Keratinocyte (primary cell): ENCODE data around the gene HPCAL4. TPM values are rescaled to one million over a fixed set of nuclear protein-coding genes. Genes with fewer than 3 reads are reported as not detected.

ENCODE experiments used
- DNase-seq: peaks from one replicate; pipeline ENCODE4 v3.0.0-alpha.2; 2011; ENCODE audit warnings: low read depth, missing footprints, low spot score
- FAIRE-seq: peaks from 2 replicates; lab custom pipeline; 2011; peaks lifted over from hg19 to GRCh38; lab: Jason Lieb, UNC
- H2AFZ ChIP-seq: 2 replicates; pipeline ENCODE4 v1.6.0; 2012; ENCODE audit warnings: low read length, control low read depth, inconsistent platforms; ENCODE audit not compliant: control insufficient read depth
- H3K27ac ChIP-seq: 2 replicates; pipeline ENCODE4 v1.5.1; 2011; ENCODE audit warnings: low read length; ENCODE audit not compliant: control insufficient read depth, insufficient read depth
- H3K27me3 ChIP-seq: 3 replicates; pipeline ENCODE4 v1.6.0; 2011; ENCODE audit warnings: low read length; ENCODE audit not compliant: control insufficient read depth, insufficient read depth; ENCODE audit errors: extremely low read depth
- H3K36me3 ChIP-seq, 2 experiments: 2 replicates in 1 of 2; 3 replicates in 1 of 2; pipeline ENCODE4 v1.5.1; 2011; ENCODE audit warnings: low read length in 2 of 2, mild to moderate bottlenecking in 1 of 2; ENCODE audit not compliant: control insufficient read depth in 2 of 2, insufficient read depth in 2 of 2; ENCODE audit errors: extremely low read depth in 1 of 2
- H3K4me1 ChIP-seq: 3 replicates; pipeline ENCODE4 v1.5.1; 2011; ENCODE audit warnings: low read length; ENCODE audit not compliant: control insufficient read depth, insufficient read depth; ENCODE audit errors: extremely low read depth
- H3K4me2 ChIP-seq: 3 replicates; pipeline ENCODE4 v1.6.0; 2011; ENCODE audit warnings: low read depth, low read length; ENCODE audit not compliant: control insufficient read depth, insufficient read depth; ENCODE audit errors: extremely low read depth
- H3K4me3 ChIP-seq, 3 experiments: fragments of 200-600 bp in 1 of 3; sonication (generic) in 1 of 3; 2 replicates in 2 of 3; 3 replicates in 1 of 3; pipeline ENCODE4 v1.5.1; 2011 to 2016; ENCODE audit warnings: low read length in 3 of 3, mild to moderate bottlenecking in 3 of 3, control low read depth in 2 of 3, inconsistent platforms in 1 of 3, low read depth in 1 of 3, mixed read lengths in 1 of 3, mixed run types in 1 of 3, moderate library complexity in 1 of 3; ENCODE audit not compliant: control insufficient read depth in 2 of 3, insufficient read depth in 2 of 3; ENCODE audit errors: extremely low read depth in 1 of 3
- H3K79me2 ChIP-seq: 2 replicates; pipeline ENCODE4 v1.6.0; 2012; ENCODE audit warnings: low read length; ENCODE audit not compliant: control insufficient read depth, insufficient read depth
- H3K9ac ChIP-seq: 3 replicates; pipeline ENCODE4 v1.6.0; 2011; ENCODE audit warnings: low read length; ENCODE audit not compliant: control insufficient read depth, insufficient read depth; ENCODE audit errors: extremely low read depth
- H3K9me1 ChIP-seq: 3 replicates; pipeline ENCODE4 v1.6.0; 2011; ENCODE audit warnings: low read length; ENCODE audit not compliant: control insufficient read depth, insufficient read depth; ENCODE audit errors: extremely low read depth
- H3K9me3 ChIP-seq: 2 replicates; pipeline ENCODE4 v1.5.1; 2012; ENCODE audit warnings: low read depth, low read length; ENCODE audit not compliant: control insufficient read depth
- H4K20me1 ChIP-seq: 3 replicates; pipeline ENCODE4 v1.6.0; 2011; ENCODE audit warnings: low read length; ENCODE audit not compliant: control insufficient read depth, insufficient read depth; ENCODE audit errors: extremely low read depth
- EZH2 ChIP-seq: IDR thresholded peaks from one replicate; pipeline ENCODE4 v1.6.1; 2012; ENCODE audit warnings: inconsistent platforms, mild to moderate bottlenecking, low read length, moderate library complexity
- dilution Hi-C: fragments of 300-500 bp; cut with MboI; formaldehyde crosslinking; loops from one replicate; pipeline ENCODE4 v1.7.0; 2020; ENCODE audit warnings: low sequenced_read_pairs; ENCODE audit not compliant: extremely low pct_ligation_motif_present
- polyA plus RNA-seq, 5 experiments: library from polyadenylated mRNA; depleted of rRNA in 3 of 5; stranded (reverse) in 3 of 5; stranded (forward) in 1 of 5; unstranded in 1 of 5; fragments of >200 nt; gene quantifications; 1 replicate in 1 of 5; 2 replicates in 3 of 5; 3 replicates in 1 of 5; pipeline versions ENCODE4 v1.2.1 to v1.2.3, GENCODE V29; 2011 to 2012; ENCODE audit warnings: missing spikeins in 2 of 5, low read depth in 1 of 5, low replicate concordance in 1 of 5
- TF ChIP-seq, protein P1 (sequence below), 3 experiments: IDR thresholded peaks in 1 of 3; conservative IDR thresholded peaks in 1 of 3; optimal IDR thresholded peaks in 1 of 3; 2 replicates in 2 of 3; 3 replicates in 1 of 3; pipeline versions ENCODE3 to v1.5.1; 2011; ENCODE audit warnings: low read length in 3 of 3, mild to moderate bottlenecking in 3 of 3, moderate library complexity in 2 of 3, control low read depth in 1 of 3, inconsistent platforms in 1 of 3; ENCODE audit not compliant: insufficient read depth in 2 of 3; ENCODE audit errors: extremely low read depth in 1 of 3

HPCAL4 gene
- polyA plus RNA-seq, 1 donor (not counting 4 experiments of a cell fraction or from before 2014, with no cell fraction given), result not detected

- Histone ChIP-seq H3K9me1 (no peaks in the 10 kb centered on the region), H4K20me1 (no peaks in the 10 kb centered on the region), H3K27ac (no peak overlapping the region), H3K36me3 (no peaks in the 10 kb centered on the region), H3K79me2 (no peaks in the 10 kb centered on the region), H3K9me3 (no peaks in the 10 kb centered on the region), H2AFZ (no peak overlapping the region), H3K4me2 (no peak overlapping the region), H3K4me1 (no peaks in the 10 kb centered on the region), H3K4me3 (no peak overlapping the region), H3K9ac (no peak overlapping the region), H3K27me3 (peaks cover 68% of the 10 kb centered on the region)
- no peak for FAIRE-seq
- dilution Hi-C loops, result no loop called here
- TF ChIP-seq, protein P1, sequence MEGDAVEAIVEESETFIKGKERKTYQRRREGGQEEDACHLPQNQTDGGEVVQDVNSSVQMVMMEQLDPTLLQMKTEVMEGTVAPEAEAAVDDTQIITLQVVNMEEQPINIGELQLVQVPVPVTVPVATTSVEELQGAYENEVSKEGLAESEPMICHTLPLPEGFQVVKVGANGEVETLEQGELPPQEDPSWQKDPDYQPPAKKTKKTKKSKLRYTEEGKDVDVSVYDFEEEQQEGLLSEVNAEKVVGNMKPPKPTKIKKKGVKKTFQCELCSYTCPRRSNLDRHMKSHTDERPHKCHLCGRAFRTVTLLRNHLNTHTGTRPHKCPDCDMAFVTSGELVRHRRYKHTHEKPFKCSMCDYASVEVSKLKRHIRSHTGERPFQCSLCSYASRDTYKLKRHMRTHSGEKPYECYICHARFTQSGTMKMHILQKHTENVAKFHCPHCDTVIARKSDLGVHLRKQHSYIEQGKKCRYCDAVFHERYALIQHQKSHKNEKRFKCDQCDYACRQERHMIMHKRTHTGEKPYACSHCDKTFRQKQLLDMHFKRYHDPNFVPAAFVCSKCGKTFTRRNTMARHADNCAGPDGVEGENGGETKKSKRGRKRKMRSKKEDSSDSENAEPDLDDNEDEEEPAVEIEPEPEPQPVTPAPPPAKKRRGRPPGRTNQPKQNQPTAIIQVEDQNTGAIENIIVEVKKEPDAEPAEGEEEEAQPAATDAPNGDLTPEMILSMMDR (optimal IDR thresholded peaks at IDR 0.05 in 1 of 3, IDR thresholded peaks at IDR 0.05 in 1 of 3, conservative IDR thresholded peaks at IDR 0.05 in 1 of 3; ENCODE audit: extremely low read depth in 1 of 3, insufficient read depth in 2 of 3, low read length in 3 of 3), result no peak
- no peak for TF ChIP-seq EZH2
- no peak for DNase-seq
Observed at GRCh38 chr1:39635871-39636210, 55.4 kb downstream of the HPCAL4 start.

DNA sequence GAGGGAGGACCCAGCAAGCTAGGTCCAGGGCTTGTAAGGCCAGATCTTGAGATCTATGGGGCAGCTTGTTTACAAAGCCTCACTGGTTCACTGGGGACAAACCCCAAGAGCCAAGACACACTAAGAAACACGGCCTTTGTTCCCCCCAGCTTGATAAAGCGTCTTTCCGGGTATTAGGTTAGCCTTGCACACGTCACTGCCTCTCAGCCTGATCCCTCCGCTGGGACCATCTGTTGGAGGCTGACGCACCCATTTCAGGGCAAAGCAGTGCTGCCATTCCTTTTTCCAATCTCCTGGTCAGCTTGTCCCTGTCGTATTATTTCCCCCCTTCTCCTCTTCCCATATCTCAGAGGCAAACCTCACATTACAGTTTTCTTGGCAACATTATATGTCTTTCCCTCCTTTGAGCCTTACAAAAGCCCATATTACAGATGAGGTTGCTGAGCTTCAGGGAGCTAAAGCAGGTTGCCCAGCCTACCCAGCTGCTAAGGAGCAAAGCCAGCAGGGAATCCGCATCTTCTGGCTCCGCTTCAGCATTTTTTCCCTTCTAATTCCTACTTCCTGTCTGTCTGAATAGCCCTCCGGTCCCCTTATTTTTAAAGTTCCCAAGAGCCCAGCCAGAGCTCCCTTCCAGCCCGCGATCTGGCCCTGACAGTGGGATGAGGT, 55.9 kb downstream of the HPCAL4 start:
- H3K27me3 ChIP-seq, result peaks cover 69% of the 10 kb centered on the region
- no peaks in the 10 kb centered on the region for H3K9me1 ChIP-seq
- no peak for DNase-seq
- H3K79me2 ChIP-seq, result no peaks in the 10 kb centered on the region
- no peak overlapping the region for H2AFZ ChIP-seq
- no peak for FAIRE-seq
- H3K4me2 ChIP-seq, result no peak overlapping the region
- no peaks in the 10 kb centered on the region for H3K36me3 ChIP-seq
- no peak overlapping the region for H3K4me3 ChIP-seq
- no peaks in the 10 kb centered on the region for H4K20me1 ChIP-seq
- dilution Hi-C loops, result no loop called here
- H3K27ac ChIP-seq, result no peak overlapping the region
- H3K9me3 ChIP-seq, result no peaks in the 10 kb centered on the region
- H3K9ac ChIP-seq, result no peak overlapping the region
- TF ChIP-seq, protein P1 (optimal IDR thresholded peaks at IDR 0.05 in 1 of 3, IDR thresholded peaks at IDR 0.05 in 1 of 3, conservative IDR thresholded peaks at IDR 0.05 in 1 of 3; ENCODE audit: extremely low read depth in 1 of 3, insufficient read depth in 2 of 3, low read length in 3 of 3), result no peak
- no peak for TF ChIP-seq EZH2
- H3K4me1 ChIP-seq, result no peaks in the 10 kb centered on the region
